Activated naive CD8-positive, alpha-beta T cell treated with anti-CD3 and anti-CD28 coated beads, Interleukin-2, amount 50 U/mL, for 24 hours (primary cell): ENCODE measurements around the gene KIAA1549.
A peak's percentile ranks its signal among the peaks of the same experiment; 100 is the strongest.
"Not testable (repeated sequence)": the region's sequence is repeated elsewhere in the genome, so short reads cannot be mapped to it uniquely, and the experiment has no call there.

Experiments used
- ATAC-seq: fragments of 150-1000 bp; cut with Tn5 transposase; one replicate; pipeline ENCODE4 v1.10.0; 2021
- DNase-seq: peaks from one replicate; pipeline ENCODE4 v3.0.0; 2021
- H3K27ac Mint-ChIP-seq: one replicate; pipeline ENCODE4 v1.8.0; 2021; ENCODE audit warnings: mild to moderate bottlenecking, mixed read lengths
- H3K27me3 Mint-ChIP-seq: one replicate; pipeline ENCODE4 v1.8.0; 2021; ENCODE audit warnings: mixed read lengths
- H3K36me3 Mint-ChIP-seq: one replicate; pipeline ENCODE4 v1.8.0; 2021; ENCODE audit warnings: low read depth, mixed read lengths
- H3K4me1 Mint-ChIP-seq: one replicate; pipeline ENCODE4 v1.8.0; 2021; ENCODE audit warnings: mixed read lengths
- H3K4me3 Mint-ChIP-seq: one replicate; pipeline ENCODE4 v1.8.0; 2021; ENCODE audit warnings: mild to moderate bottlenecking, moderate library complexity, mixed read lengths
- H3K9me3 Mint-ChIP-seq: one replicate; pipeline ENCODE4 v1.8.0; 2021; ENCODE audit warnings: mixed read lengths

KIAA1549 gene

DNA sequence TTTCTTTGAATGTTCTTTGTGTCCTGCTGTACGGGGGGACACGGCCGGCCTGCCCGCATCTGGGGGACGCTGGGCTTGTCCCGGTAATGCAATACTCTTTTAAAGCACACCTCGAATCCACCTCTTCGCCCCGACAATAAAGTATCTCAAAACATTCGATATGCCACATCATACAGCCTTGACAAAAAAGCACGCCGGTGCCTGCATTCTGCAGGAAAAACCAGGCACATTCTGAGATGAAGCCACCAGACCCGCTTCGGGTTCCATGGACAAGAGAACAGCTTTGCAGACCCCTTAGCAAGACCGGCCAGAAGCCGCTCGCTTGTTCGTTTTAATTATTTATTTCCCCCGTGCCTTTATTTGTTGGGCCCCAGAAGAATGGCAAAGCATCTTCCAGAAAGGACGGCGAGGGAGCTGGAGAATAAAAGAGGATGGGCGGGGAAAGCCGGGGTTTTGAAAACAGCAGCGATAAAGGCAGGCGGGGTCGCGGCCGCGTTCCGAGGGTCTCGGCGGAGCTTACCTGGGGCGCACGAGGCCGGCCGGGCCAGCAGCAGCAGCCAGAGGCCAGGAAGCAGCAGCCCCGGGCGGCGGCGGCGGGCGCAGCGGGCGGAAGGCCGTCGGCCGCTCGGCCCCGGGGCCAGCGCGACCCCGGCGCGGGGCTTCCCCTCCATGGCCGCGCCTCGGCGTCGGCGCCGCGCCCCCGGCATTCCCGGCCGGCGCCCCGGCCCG, 462 bp downstream of the KIAA1549 start:
- DNase-seq (peak; percentile 14), ATAC-seq (peak; percentile 25)

DNA sequence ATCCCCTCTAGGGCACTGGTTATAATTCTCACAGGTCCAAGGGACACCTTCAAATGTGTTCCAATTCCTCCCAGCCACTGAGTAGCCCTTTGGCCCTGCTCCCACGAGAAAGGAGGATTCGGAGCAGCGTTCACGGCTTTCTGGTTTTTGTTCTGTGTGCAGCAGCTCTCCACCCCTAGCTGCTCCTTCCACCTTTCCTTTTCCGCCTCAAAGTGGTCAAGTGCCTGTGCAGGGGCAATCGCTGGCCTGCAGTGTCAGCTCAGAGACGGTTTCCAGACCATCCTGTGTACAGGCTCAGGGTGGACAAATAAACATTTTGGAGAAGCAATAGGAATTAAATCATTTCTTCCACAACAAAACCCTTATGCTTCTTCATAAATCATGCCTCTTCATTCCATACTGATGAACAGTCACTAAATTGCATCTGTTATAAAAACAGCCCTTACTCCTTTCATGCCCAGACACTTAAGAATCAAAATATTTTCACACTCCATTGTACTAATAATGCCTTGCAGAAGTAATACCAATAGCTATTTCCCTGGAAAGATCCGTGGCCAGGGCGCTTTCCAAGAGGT, 1.1 kb downstream of the KIAA1549 start:
- ATAC-seq (no peak), DNase-seq (no peak)
- no peaks in the 10 kb centered on the region for H3K9me3 Mint-ChIP-seq
- H3K27ac Mint-ChIP-seq, result no peak overlapping the region
- peak overlapping the region; percentile 82 for H3K4me3 Mint-ChIP-seq
- no peaks in the 10 kb centered on the region for H3K36me3 Mint-ChIP-seq
- peaks cover 44% of the 10 kb centered on the region for H3K27me3 Mint-ChIP-seq
- H3K4me1 Mint-ChIP-seq, result peaks cover 14% of the 10 kb centered on the region

More for the DNA sequence above, 462 bp downstream of the KIAA1549 start:
- Mint-ChIP-seq H3K9me3 (no peaks in the 10 kb centered on the region), H3K4me1 (peaks cover 14% of the 10 kb centered on the region), H3K4me3 (peak overlapping the region; percentile 82), H3K27ac (peak overlapping the region; percentile 63), H3K27me3 (peaks cover 42% of the 10 kb centered on the region), H3K36me3 (no peaks in the 10 kb centered on the region)

DNA sequence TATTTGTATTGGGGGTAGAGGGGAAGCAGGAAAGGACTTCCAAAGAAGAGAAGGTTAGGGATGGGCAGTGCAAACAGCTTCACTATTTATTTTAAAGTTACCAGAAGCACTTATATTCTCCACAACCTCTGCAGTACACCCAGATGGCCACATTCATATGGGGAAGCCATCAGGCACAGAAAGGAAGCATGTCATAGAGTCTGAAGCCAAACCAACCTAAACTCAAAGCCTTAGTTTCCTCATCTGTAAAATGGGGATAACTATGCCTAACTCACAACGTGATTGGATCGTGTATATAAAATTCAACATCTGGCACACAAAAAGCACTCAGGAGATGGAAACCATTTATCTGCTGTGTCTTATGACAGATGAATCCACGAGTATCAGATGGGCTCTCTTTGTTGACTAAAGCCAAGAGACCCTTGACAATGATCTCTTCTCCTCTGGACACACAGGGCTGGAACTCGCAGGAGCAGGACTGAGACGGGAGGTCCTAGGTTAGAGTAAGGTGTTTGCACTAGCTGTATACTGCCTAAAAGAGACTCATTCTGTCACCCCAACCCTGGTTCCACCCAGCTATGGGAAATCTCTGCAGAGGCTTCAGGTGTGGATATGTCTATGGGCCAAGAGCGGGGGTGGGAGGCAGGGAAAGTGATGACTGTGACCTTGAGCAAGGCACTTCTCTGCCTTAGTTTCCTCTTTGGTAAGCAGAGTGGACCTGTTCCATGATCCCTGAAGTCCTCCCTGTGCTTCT, 1.8 kb downstream of the KIAA1549 start:
- ATAC-seq (no peak), DNase-seq (no peak)
- Mint-ChIP-seq H3K27ac (no peak overlapping the region), H3K4me3 (no peak overlapping the region), H3K4me1 (peaks cover 14% of the 10 kb centered on the region), H3K27me3 (peaks cover 46% of the 10 kb centered on the region), H3K9me3 (no peaks in the 10 kb centered on the region), H3K36me3 (no peaks in the 10 kb centered on the region)

DNA sequence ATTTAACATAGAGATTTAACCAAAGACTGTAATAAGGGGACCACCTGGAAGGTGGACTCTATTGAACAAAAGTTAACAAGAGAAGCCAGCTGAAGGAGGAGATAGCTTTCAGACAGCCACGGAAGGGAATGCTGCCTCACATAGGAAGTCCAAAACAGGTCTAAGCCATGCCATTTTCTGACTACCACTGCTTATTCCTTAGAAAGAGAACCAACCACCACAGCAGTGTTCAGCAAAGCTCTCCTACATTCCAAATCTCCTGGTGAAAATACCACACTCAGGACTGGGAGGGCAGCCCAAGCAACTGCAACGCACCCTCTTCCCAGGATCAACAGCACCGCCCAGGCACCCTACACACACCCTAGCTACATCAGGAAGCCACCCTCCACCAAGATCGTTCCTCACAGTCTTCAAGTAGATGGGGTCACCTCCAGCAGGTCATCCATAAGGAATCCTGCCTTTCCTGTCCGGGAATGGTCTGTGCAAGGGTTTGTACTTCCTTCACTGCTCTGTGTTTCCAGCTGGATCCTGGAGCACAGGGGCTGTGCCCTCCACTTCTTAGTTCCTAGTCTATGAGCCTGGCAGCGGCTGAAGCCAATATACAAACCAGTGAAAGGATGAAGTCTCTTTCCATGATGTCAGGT, 2.5 kb downstream of the KIAA1549 start:
- Mint-ChIP-seq H3K4me3 (no peak overlapping the region), H3K27me3 (peaks cover 46% of the 10 kb centered on the region), H3K4me1 (peaks cover 14% of the 10 kb centered on the region), H3K9me3 (no peaks in the 10 kb centered on the region), H3K27ac (no peak overlapping the region), H3K36me3 (no peaks in the 10 kb centered on the region)
- no peak for ATAC-seq
- no peak for DNase-seq

DNA sequence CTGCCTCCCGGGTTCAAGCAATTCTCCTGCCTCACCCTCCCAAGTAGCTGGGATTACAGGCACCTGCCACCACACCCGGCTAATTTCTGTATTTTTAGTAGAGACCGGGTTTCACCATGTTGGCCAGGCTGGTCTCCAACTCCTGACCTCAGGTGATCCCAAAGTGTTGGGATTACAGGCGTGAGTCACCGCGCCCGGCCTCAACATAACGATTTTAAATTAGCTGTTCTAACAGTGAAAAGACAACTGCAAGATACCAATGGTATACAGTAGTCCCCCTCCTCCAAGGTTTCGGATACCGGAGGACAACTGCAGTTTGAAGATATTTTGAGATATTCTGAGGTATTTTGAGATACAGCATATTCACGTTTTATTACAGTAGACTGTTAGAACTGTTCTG, 5.0 kb downstream of the KIAA1549 start:
- ATAC-seq, DNase-seq, H3K27ac Mint-ChIP-seq, H3K36me3 Mint-ChIP-seq, H3K9me3 Mint-ChIP-seq, H3K4me1 Mint-ChIP-seq, H3K4me3 Mint-ChIP-seq: not testable (repeated sequence)
- peaks cover 34% of the 10 kb centered on the region for H3K27me3 Mint-ChIP-seq

DNA sequence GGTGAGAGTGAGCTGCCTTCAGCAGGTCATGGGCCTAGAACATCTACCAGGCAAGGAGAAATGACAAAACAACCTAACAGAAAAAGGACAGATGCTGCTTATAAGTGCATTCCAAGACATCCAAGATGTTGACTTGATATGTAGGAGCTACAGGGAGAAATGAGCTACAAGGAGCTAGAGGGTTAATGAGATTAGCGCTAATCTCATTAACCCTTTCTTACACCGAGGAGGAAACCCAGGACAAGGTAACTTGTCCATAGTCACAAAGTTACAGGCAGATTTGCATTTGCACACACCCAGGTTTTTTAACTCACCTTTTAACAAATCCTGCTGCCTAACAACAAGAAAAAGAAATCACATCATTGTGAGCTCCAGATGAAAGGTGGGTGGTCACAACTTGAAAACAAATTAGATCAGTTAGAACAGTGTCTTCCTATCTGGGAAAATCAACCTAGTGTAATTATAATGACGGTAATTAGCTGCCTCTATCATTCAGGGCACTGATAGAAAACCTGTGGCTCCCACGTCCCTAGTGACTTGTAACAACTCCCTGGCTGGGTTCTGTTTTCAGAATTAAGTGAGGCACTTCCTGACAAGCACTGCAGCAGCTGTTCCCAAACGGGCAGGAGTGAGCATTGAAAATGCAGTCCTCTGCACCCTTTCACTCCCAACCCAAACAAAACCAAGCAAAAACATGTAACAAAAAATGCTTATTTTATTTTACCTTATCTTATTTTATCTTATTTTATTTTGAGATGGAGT, 5.7 kb downstream of the KIAA1549 start:
- no peak overlapping the region for H3K4me3 Mint-ChIP-seq
- DNase-seq, result no peak

DNA sequence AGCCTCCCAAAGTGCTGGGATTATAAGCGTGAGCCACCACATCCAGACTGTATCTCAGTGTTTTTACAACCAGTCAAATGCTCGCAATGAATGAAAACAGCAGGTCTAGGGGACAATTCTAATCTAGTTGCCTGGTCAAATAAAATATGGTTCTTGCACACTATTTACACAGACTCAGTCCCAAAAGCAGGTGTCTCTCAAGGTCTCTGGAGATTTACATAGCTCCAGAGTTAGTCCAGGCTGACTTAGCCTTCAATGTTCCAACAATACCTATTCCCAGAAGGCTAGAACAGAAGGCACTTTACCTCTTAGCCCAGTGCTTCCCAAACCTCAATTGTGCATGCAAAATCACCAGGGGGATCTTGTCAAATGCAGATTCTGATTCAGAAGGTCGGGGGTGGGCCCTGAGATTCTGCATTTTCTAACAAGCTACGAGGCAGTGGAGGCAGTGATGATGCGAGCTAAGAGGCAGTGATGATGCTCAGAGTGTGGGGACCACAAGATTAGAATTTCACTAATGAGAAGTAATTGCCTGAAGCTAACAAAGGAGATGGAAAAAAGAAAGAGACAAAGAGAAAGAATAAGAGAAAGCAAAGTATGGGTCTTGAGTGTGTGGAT, 6.4 kb downstream of the KIAA1549 start:
- Mint-ChIP-seq H3K27me3 (peaks cover 23% of the 10 kb centered on the region), H3K4me3 (no peak overlapping the region), H3K36me3 (no peaks in the 10 kb centered on the region), H3K27ac (no peak overlapping the region), H3K9me3 (no peaks in the 10 kb centered on the region), H3K4me1 (no peaks in the 10 kb centered on the region)
- no peak for DNase-seq
- no peak for ATAC-seq

More for the DNA sequence above, 5.7 kb downstream of the KIAA1549 start:
- no peak overlapping the region for H3K27ac Mint-ChIP-seq
- no peaks in the 10 kb centered on the region for H3K9me3 Mint-ChIP-seq
- H3K27me3 Mint-ChIP-seq, result peaks cover 31% of the 10 kb centered on the region
- ATAC-seq, result no peak
- H3K4me1 Mint-ChIP-seq, result peaks cover 6% of the 10 kb centered on the region
- no peaks in the 10 kb centered on the region for H3K36me3 Mint-ChIP-seq

DNA sequence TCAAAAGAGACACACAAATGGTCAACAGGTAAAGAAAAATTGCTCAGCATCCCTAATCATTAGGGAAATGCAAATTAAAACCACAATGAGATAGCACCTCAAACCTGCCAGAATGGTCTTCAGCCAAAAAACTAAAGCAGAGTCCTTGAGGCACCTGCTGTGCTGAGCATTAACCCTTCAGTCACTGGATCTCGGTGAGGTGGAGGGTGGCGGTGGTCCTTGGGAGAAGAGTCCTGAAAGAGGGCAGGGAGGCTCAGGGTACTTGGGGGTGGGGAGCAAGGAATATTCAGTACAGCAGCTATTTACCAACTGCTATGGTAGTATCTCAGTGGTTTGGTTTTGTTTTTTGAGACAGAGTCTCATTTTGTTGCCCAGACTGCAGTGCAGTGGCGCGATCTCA, 7.1 kb downstream of the KIAA1549 start:
- Mint-ChIP-seq H3K9me3 (no peaks in the 10 kb centered on the region), H3K4me1 (no peaks in the 10 kb centered on the region), H3K4me3 (no peak overlapping the region), H3K27me3 (peaks cover 16% of the 10 kb centered on the region), H3K36me3 (no peaks in the 10 kb centered on the region), H3K27ac (no peak overlapping the region)
- no peak for ATAC-seq
- no peak for DNase-seq

DNA sequence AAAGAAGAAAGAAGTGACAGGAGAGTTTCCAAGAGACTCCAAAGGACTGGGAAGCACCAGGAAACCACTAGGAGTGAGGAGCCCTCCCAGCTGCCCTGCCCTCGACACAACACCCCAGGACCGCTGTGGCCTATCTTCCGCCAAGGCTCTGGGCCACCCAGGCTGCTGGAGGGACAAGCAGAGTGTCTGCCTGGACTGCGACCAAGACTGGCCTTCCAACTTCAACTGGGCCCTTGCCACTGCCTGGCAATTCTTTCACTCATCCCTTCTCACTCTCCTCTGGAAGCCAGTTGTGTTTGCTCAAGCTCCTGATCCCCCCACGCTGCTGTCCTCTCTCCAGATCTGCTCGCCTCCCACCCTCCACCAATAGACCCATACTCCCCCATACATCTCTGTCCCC, 10.2 kb downstream of the KIAA1549 start:
- ATAC-seq (no peak), DNase-seq (no peak)
- no peaks in the 10 kb centered on the region for H3K36me3 Mint-ChIP-seq
- no peaks in the 10 kb centered on the region for H3K4me1 Mint-ChIP-seq
- H3K27me3 Mint-ChIP-seq, result peaks cover 4% of the 10 kb centered on the region
- no peak overlapping the region for H3K4me3 Mint-ChIP-seq
- H3K9me3 Mint-ChIP-seq, result no peaks in the 10 kb centered on the region
- no peak overlapping the region for H3K27ac Mint-ChIP-seq

DNA sequence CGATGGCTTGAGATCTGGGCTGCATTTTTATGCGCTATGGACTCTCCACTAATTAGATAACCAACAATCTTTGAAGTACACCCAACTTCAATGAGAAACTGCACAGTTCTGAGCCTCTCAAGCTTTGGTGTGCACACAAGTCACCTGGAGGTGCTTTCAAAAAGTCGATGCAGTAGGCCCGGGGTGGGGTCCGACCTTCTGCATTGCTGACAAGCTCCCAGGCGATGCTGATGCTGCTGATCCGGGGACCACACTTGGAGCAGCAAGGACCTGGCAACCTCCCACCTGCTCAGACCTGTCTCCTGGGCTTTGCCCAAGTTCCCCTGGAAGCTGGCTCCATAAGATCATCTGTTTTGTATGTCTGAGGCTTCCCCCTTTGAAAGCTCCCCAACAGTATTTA, 10.7 kb downstream of the KIAA1549 start:
- Mint-ChIP-seq H3K9me3 (no peaks in the 10 kb centered on the region), H3K27ac (no peak overlapping the region), H3K27me3 (peaks cover 4% of the 10 kb centered on the region), H3K4me3 (no peak overlapping the region), H3K4me1 (no peaks in the 10 kb centered on the region), H3K36me3 (no peaks in the 10 kb centered on the region)
- no peak for ATAC-seq
- DNase-seq, result no peak

DNA sequence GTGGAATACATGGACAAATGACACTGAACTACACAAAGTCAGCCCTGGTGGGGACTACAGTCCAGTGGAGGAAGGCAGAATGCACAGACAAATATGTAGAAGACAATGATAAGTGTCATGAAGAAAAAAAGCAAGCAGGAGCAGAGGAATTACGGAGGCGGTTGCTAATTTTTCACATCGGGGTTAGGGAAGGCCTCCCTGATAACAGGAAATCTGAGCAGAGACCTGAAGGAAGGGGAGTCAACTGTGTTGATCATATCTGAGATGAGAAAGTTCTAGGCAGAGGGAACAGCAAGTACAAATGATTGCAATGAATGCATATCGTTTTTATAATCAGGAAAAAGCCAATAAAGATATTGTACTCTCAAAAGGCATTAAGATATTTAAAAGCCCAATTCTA, 14.0 kb downstream of the KIAA1549 start:
- no peak overlapping the region for H3K4me3 Mint-ChIP-seq

DNA sequence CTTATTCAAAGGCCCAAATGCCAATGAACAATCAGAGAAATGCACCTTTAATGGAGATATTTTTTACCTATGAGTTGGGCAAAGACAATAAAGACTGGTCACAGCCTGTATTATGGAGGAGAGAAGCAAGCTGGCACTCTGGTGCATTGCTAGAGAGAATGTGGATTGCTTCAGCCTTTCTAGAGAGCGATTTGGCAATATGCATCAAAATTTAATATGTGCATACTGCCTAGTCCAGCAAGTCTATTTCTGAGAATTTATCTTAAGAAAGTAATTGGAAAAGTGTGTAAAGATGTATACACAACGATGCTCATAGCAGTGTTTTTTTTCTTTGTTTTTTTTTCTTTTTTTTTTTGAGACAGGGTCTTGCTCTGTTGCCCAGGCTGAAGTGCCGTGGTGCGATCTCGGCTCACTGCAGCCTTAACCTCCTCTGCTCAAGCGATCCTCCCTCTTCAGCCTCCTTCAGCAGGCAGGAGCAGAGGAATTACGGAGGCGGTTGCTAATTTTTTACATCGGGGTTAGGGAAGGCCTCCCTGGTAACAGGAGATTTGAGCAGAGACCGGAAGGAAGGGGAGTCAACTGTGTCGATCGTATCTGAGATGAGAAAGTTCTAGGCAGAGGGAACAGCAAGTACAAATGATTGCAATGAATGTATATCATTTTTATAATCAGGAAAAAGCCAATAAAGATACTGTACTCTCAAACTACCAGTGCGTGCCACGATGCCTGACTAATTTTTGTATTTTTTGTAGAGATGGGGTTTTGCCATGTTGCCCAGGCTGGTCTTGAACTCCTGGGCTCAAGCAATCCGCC, 16.4 kb downstream of the KIAA1549 start:
- Mint-ChIP-seq H3K9me3 (no peaks in the 10 kb centered on the region), H3K4me1 (peaks cover 2% of the 10 kb centered on the region), H3K36me3 (no peaks in the 10 kb centered on the region), H3K4me3 (no peak overlapping the region), H3K27me3 (peaks cover 3% of the 10 kb centered on the region), H3K27ac (no peak overlapping the region)
- ATAC-seq (no peak), DNase-seq (no peak)

More for the DNA sequence above, 14.0 kb downstream of the KIAA1549 start:
- Mint-ChIP-seq H3K36me3 (no peaks in the 10 kb centered on the region), H3K27ac (no peak overlapping the region), H3K9me3 (no peaks in the 10 kb centered on the region), H3K4me1 (peaks cover 2% of the 10 kb centered on the region), H3K27me3 (peaks cover 3% of the 10 kb centered on the region)
- no peak for DNase-seq
- no peak for ATAC-seq

DNA sequence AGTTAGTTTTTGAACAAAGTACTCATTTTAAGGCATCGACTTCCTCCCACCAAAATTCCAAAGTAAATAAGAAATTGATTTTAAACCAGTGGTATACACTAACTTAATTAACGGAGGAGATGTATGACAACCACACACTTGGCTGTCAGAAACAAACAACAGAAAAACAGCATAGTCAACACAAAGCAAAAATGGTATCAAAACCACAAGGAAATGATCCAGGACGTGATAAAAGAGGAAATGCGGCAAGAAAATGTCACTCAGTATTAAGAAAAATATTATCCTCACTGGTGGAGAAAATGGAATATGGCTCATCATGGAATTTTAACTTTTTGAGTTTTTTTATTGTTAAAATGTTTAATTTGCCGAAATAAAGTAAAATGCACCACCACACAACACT, 17.5 kb downstream of the KIAA1549 start:
- H3K36me3 Mint-ChIP-seq, result no peaks in the 10 kb centered on the region
- H3K4me1 Mint-ChIP-seq, result peaks cover 2% of the 10 kb centered on the region
- peaks cover 3% of the 10 kb centered on the region for H3K27me3 Mint-ChIP-seq
- ATAC-seq (no peak), DNase-seq (no peak)
- no peaks in the 10 kb centered on the region for H3K9me3 Mint-ChIP-seq
- no peak overlapping the region for H3K4me3 Mint-ChIP-seq
- H3K27ac Mint-ChIP-seq, result no peak overlapping the region
